HG03159 (cell line): ENCODE results near the gene STRA6.

ENCODE experiments used
- ATAC-seq: cut with Tn5 transposase; IDR thresholded peaks from one replicate; pipeline ENCODE4 v1.9.1; 2021; ENCODE audit warnings: mild to moderate bottlenecking, moderate library complexity; ENCODE audit not compliant: unreplicated experiment

Gene STRA6

DNA sequence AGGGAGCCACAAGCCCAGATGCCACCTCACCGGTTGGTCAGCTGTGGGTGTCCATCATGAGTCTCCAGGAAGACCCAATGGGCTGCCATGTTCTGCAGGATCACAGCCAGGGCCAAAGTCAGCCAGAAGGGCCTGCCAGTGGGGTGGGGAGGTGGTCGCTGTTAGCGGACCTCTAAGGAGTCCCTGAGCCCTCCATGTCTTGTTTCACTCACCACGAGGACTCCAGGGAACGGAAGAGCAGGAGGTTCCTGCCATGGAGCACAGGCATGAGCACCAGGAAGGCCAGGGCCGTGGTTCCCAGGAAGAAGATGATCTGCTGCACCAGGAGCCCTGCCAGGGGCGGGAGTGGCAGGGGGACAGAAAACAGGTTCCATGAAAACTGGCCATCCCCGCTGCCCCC, 20.5 kb downstream of the STRA6 start:
- no peak for ATAC-seq

DNA sequence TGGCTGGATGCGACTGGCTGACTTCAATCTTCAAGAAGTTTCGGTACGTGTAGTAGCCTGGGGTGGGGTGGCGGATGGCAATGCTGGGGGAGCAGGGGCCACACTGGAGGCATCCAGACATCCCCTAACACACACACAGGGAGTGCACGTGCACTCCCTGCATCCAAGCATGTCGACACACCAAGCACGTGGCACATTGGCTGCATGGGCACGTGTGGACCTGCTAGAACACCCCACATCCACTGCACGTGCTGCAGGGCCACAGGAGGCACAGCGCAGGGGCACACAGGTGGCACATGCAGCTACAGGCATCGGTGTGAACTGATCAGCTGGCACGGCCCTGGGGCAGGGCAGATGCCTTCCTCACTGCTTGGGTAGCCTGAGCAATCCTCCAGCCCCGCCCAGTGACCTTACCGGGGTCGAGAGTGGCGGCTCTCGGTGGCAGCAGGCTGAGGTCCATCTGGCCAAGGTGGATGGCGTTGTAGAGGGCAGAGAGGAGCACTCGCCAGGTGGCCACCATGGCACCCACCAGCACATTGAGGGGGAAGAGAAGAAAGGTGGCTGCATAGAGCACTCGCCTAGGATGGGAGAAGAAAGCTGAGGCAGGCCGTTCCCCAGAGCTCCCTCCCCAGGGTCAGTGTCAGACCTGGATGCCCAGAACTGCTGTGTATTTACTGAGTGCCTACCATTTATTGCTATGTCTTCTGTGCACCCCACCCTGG, 21.5 kb downstream of the STRA6 start:
- ATAC-seq: no peak

DNA sequence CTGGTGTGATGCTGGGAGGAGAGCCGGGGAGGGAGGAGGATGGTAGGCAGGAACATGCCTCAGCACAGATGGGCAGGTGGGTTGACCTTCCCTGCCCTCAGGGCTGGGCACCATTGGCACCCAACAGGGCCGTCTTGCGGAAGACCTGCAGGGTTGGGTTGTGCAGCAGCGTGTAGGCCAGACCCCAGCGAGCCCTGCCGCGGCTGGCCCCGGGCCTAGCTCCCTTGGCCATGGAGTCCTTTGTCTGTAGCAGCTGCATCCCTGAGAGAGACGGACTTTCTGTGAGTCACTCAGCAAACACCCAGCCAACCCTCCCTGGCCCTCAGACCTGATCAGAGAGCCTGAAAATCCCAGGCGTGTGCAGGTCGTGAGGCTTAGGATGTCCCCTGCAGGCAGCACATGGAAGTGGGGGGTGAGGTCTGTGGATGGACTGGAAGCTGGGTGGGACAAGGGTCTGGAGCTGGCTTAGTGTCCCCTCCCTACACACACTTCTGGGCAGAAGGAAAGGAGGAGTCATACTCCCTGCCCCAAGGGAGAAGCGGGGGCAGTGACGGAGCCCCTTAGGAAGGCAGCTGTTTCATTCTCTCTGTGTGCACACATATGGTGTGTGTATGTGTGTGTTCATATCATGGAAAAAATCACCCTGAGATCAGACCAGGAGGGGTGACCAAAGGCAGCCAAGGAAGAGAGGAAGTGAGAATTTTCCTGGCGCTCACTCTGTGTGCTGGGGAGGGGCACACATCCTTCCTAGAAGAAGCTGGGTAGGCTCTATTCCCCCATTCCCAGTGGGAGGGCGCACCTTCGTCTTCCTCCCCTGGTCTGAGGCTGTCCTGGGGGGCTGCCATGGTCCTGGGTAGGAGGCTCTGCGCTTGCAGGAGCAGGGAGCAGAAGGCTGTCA, 22.4 kb downstream of the STRA6 start:
- no peak for ATAC-seq

DNA sequence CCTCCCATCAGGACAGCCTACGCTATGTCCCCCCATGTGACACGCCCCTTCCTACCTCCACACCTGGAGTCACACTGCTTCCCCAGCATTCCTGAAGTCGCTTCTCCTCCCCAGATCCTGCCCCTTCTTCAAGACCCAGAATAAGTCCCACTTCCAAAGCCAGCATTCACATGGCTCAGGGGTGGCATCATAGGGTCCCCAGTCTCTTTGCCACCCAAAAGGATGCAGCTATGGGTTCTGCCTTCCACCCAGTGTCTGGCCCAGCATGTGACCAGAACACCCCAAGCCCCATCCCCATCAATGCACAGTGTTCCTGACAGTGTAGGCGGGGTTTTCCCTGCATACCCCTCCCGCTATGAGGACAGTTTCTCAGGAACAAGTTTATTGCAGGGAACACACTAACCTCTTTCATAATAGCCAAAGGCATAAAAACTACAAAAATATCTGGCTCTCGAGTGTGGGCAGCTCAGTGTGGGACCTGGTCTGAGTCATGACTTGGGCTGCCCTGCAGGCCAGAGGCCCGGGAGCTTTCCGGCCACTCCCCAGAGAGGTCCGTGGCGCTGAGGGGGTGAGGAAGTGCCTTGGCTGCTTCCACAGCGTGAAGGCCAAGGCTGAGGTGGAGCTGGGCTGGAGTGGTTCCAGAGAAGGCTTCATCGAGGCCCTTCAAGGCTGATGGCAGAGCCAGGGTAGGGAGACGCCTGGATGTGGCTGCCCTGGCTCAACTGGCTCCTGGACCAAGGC, 23.3 kb downstream of the STRA6 start:
- no peak for ATAC-seq

DNA sequence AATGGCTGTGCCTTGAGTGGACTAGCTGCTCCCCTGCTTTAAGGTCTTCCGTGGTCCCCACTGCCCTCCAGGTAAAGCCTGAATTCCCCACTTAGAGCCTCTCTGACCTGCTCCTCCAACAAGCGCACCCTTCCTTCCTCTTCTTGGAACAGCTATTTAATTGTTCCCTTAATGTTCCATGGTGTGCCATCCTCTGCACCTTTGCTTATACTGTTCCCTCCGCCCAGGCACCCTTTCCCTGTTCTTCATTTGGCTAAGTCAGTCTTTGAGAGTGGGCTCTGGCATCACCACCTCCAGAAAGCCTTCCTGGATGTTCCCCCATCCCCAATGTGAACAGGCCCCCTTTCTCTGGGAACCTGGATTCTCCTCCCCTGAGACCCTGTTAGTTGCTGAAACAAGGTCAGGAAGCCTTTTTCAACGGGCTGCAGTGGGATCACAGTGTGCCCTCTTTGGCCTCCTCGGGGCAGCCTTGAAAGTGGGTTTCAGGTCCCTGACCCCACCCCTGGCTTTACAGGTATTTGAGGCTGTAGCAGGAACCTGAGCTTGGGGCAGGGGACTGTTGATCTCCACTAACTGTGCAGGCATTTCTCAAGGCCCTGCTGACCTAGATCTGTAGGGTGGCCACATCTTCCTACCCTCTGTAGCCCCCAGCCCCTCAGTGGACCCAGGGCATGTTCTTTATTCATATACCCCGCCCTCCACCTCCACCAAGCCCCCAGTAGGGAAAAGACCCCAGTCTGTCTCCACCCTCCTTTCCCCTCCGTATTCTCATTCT, 24.1 kb downstream of the STRA6 start:
- no peak for ATAC-seq

DNA sequence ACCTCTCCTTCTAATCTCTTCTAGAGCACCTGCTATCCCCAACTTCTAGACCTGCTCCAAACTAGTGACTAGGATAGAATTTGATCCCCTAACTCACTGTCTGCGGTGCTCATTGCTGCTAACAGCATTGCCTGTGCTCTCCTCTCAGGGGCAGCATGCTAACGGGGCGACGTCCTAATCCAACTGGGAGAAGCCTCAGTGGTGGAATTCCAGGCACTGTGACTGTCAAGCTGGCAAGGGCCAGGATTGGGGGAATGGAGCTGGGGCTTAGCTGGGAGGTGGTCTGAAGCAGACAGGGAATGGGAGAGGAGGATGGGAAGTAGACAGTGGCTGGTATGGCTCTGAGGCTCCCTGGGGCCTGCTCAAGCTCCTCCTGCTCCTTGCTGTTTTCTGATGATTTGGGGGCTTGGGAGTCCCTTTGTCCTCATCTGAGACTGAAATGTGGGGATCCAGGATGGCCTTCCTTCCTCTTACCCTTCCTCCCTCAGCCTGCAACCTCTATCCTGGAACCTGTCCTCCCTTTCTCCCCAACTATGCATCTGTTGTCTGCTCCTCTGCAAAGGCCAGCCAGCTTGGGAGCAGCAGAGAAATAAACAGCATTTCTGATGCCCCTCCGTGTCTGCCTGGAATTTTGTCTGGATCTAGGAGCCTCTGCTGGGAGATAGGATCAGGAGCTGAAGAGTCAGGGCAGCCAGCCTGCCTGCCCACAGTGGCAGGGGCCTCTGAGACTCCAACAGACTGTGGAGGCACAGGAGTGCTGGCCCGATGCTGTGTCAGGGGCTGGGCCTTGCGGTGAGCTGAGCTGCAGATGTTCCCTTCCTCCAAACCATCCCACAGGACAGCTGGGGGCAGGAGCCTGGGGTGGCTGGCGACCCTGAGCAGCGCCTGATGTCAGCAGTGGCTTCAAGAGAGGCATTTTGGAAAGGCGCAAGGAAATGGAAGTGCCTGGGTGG, 26.0 kb downstream of the STRA6 start:
- no peak for ATAC-seq

DNA sequence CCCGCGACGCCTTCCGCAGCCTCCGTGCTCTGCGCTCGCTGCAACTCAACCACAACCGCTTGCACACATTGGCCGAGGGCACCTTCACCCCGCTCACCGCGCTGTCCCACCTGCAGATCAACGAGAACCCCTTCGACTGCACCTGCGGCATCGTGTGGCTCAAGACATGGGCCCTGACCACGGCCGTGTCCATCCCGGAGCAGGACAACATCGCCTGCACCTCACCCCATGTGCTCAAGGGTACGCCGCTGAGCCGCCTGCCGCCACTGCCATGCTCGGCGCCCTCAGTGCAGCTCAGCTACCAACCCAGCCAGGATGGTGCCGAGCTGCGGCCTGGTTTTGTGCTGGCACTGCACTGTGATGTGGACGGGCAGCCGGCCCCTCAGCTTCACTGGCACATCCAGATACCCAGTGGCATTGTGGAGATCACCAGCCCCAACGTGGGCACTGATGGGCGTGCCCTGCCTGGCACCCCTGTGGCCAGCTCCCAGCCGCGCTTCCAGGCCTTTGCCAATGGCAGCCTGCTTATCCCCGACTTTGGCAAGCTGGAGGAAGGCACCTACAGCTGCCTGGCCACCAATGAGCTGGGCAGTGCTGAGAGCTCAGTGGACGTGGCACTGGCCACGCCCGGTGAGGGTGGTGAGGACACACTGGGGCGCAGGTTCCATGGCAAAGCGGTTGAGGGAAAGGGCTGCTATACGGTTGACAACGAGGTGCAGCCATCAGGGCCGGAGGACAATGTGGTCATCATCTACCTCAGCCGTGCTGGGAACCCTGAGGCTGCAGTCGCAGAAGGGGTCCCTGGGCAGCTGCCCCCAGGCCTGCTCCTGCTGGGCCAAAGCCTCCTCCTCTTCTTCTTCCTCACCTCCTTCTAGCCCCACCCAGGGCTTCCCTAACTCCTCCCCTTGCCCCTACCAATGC, 27.1 kb downstream of the STRA6 start:
- ATAC-seq: no peak

DNA sequence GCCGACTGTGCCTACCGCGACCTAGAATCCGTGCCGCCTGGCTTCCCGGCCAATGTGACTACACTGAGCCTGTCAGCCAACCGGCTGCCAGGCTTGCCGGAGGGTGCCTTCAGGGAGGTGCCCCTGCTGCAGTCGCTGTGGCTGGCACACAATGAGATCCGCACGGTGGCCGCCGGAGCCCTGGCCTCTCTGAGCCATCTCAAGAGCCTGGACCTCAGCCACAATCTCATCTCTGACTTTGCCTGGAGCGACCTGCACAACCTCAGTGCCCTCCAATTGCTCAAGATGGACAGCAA, 27.7 kb downstream of the STRA6 start:
- no peak for ATAC-seq

DNA sequence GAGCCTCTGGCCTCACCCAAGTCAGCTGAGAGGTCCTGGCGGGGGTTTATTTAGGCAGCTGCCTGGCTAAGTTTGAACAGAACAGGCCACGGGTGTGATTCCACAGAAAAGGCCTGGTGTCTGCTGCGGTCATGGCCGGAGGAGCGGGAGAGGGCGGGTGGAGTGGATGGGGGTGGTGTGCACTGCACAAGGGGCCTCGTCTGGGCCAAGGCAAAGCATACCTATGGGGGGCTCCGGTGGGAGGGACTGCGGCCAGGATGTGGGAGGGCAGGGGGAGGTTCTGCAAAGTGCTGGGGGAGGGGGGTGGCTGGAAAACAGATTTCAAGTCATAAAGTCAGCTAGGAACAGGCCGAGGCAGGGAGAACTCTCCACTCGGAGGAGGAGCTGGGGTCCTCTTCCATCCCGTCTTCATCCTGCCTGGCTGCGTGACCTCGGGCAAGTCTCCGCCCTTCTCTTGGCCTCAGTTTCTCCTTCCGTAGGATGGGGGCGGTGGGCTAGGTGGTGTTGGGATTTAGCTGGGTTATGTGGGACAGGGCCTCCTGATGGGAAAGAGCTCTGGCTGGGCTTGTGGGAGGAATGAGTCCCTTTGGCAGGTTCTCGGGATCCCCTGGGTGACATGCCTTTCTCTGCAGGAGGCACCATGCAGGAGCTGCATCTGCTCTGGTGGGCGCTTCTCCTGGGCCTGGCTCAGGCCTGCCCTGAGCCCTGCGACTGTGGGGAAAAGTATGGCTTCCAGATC, 28.2 kb downstream of the STRA6 start:
- no peak for ATAC-seq

DNA sequence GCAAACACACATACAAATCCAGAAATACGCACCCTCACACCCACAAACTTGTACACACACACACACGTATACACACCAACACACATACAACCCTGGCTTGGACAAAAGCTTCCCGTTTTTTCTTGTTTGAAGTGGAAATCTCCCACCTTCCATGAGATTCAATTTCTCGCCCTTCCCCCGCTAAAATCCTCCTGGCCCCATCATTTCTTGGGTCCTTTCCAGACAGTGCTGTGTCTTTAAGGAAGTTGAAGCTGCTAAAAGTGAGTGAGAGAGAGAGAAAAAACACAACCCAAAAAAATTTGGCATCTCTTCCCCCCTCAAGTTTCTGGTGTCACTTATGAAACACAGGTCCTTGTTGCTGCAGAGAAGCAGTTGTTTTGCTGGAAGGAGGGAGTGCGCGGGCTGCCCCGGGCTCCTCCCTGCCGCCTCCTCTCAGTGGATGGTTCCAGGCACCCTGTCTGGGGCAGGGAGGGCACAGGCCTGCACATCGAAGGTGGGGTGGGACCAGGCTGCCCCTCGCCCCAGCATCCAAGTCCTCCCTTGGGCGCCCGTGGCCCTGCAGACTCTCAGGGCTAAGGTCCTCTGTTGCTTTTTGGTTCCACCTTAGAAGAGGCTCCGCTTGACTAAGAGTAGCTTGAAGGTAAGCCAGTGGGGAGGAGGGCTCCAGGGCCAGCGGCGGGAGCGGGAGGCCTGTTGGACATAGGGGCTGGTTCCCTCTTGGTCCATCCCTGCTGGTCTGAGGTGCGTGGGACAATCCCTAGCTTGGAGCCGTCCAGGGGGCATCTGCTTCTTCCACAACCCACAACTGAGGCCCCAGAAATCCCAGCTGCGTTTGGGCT, 29.0 kb downstream of the STRA6 start, which contains the start of gene ISLR:
Gene ISLR (plus strand): TSS at position 331 of the 839 bp plus-strand sequence. CDS start 1,149 bp downstream, outside the sequence.
- ATAC-seq: no peak

DNA sequence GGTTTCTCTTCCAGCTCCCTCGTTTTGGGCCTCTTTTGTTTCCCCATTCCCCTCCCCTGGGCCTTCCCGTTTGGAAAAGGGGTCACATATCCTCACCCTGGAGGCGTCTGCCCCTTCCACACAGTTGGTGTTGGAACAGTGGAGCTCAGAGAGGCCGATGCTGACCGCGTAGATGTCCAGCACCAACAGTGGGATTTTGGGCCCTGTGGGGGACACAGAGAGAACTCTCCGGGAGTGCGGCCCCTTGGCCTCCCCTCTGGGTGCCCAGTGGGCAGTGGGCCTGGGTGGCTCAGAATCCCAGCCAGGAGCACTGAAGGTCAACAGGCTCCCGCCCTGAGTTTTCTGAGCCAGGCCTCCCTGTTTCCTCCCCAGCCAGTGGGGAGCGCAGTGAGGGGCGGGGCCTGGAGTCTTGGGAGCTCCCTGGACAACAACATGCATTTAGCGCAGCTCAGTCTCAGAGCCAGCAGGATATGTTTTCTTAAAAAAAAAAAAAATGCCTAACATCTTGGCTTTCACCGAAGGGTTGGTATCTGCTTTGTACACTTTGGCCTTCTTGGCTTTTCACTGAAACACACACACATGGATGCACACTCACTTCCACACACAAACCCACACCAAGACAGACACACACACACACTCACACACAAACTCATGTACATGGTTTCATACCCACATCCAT, 29.7 kb downstream of the STRA6 start:
- no peak for ATAC-seq

DNA sequence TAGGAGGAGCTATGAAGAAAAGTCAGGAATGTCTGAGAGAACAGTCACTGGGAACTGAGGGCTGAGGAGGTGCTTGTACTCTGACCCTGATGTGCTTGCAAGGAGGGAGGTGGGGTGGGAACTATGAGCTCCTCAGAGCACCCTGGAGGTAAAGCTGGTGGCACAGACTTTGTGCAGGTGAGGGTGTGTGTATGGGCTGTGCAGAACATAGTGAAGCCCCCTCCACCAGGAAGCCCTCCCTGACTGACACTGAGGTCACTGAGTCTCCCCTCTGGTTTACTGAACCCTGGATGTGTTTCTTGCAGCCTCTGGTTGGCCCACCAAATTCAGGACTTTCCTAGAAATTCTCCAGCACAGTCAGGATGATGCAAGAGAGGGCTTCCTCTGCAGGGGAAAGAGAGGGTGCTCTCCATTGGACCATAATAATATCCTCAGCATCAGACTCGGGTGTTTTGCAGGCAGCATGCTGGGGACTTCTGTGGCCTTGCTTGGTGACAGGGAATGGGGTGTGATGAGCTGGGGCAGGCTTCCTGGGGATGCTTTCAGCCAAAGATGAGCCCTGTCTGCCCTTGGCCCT, 30.5 kb downstream of the STRA6 start:
- no peak for ATAC-seq

DNA sequence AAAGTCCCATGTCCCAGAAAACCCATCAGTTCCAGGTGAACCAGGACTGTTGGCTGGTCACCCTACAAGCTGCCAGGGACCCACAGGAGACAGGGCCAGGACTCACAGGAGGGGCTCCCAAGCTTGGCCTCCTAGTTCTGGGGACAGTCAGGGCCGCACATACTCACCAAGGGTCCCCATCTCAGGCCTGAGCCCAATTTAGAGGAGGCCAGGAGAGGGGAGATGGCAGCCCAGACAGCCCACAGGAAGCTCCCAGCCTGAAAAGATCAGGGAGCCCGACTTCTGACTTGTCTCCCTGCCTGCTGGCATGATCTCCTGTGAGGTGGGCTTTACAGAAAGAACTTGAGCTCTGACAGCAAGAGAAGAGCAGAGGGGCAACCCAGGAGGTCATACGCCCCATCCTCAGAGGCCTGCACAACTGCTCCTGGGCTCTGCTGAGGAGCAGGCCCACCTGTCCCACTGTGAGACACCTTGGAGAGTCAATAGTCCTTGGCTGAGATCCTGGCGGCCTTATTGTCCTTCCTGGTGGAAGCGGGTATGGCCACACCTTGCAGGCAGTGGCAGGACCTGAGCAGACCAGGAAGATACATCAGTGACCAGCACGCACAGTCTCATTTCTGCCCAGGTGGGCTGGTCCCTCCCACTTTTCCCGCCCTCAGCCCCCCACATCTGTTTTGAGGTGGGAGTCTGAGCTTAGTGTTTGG, 31.6 kb downstream of the STRA6 start:
- ATAC-seq: no peak

DNA sequence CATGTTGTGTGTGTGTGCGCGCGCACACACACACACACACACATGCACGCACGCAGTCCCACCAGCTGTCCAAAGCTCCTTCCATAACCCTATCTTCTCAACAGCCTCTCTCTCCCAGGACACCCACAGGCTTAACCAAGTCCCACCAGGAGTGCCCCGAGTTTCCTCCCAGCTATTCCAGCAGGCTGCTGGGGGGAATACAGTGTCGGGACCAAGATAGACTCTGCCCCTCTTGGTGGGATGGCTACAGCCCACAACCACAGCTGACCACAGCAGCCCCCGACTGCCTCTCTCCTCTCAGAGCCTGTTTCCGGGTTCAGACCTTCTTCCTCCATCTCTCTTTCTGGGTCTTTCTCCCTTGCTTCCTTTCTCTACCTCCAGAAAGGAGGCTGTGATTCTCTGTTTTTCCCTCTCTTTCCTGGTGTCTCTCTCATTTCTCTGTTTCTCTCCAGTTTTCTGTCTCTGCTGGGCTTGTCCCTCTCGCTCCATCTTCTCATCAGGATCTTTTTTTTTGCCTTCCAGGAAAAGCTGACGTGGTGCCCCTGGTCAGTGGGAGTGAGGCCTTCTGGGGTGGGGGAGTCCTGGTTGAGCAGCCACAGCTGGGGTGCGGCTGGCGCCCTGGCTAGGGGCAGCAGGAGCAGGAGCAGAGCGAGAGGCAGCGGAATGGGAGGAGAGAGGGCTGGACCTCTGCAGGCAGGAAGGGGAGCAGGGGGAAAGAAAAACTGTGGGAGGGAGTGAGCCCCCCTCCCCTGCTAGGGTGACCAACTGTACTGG, 32.3 kb downstream of the STRA6 start:
- no peak for ATAC-seq

DNA sequence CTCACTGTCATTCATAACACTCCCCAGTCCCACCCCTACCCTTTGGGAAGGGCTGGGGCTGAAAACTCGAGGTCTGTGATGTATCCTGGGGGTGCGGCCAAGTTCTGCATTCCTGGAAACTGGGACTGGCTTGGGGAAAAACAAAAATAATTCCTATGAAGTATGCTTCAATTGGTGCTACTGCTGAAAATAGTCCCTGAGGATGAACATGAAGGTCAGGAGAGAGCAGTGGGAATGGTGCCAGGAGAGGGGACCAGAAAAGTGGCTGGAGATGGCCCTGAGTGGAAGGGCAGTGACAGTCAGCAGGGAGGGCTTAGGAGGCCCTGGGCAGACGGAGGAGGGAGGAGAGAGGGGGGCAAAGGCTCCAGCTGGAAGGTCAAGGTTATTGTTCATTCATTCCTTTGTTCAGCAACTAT, 33.9 kb downstream of the STRA6 start:
- no peak for ATAC-seq
